IMR-90 (cell line): ENCODE measurements around the gene RNF213. TPM values are rescaled to one million over a fixed set of nuclear protein-coding genes. Genes with fewer than 3 reads are reported as not detected.

Experiments
- ATAC-seq: fragments of 200-7000 bp; cut with Tn5 transposase; 2 replicates; pipeline ENCODE4 v1.9.1; 2020; ENCODE audit warnings: low read depth, mild to moderate bottlenecking, moderate library complexity
- BruUV-seq: library from RNA; stranded (reverse); fragments of 400-500 nt; replicated peaks from 2 replicates; lab custom pipeline; 2021; lab: Mats Ljungman, UMichigan
- CTCF ChIA-PET: fragments of 300-600 bp; formaldehyde crosslinking; extraction: SDS; loops from one replicate; lab custom pipeline; 2021; ENCODE audit warnings: antibody characterized with exemption; lab: Yijun Ruan, JAX
- POLR2A ChIA-PET: fragments of 300-600 bp; sonication (Branson Sonifier 250); formaldehyde crosslinking; loops from one replicate; lab custom pipeline; 2022; ENCODE audit warnings: antibody characterized with exemption; ENCODE audit not compliant: unreplicated experiment; lab: Charles Lee
- DNase-seq: peaks from one replicate; pipeline ENCODE4 v3.0.0; 2013
- H2AFZ ChIP-seq: replicated peaks from 2 replicates; pipeline ENCODE3; 2013; ENCODE audit warnings: low read length, mild to moderate bottlenecking; ENCODE audit not compliant: poor library complexity
- H2AK5ac ChIP-seq: 2 replicates; pipeline ENCODE4 v1.6.1; 2013; ENCODE audit warnings: low read depth, low read length, inconsistent platforms
- H2AK9ac ChIP-seq: replicated peaks from 2 replicates; pipeline ENCODE3; 2013; ENCODE audit warnings: mild to moderate bottlenecking, low read depth, low read length, moderate library complexity; ENCODE audit not compliant: poor library complexity
- H2BK120ac ChIP-seq: 2 replicates; pipeline ENCODE4 v1.6.1; 2013; ENCODE audit warnings: low read depth, low read length, inconsistent platforms
- H2BK15ac ChIP-seq: 3 replicates; pipeline ENCODE4 v1.6.1; 2013; ENCODE audit warnings: low read depth, low read length, inconsistent platforms
- H2BK20ac ChIP-seq: 2 replicates; pipeline ENCODE4 v1.6.1; 2013; ENCODE audit warnings: low read depth, mild to moderate bottlenecking, inconsistent platforms, low read length, moderate library complexity
- H2BK5ac ChIP-seq: 2 replicates; pipeline ENCODE4 v1.6.1; 2013; ENCODE audit warnings: mild to moderate bottlenecking, low read depth, low read length, inconsistent platforms; ENCODE audit not compliant: poor library complexity, severe bottlenecking
- H3K14ac ChIP-seq: replicated peaks from 2 replicates; pipeline ENCODE4 v1.6.1; 2013; ENCODE audit warnings: low read depth, low read length, inconsistent platforms
- H3K18ac ChIP-seq: 2 replicates; pipeline ENCODE4 v1.6.1; 2013; ENCODE audit warnings: low read depth, low read length, control low read depth
- H3K23ac ChIP-seq: 2 replicates; pipeline ENCODE4 v1.6.1; 2013; ENCODE audit warnings: low read depth, low read length, inconsistent platforms
- H3K27ac ChIP-seq: 2 replicates; pipeline ENCODE4 v1.5.1; 2013; ENCODE audit warnings: mild to moderate bottlenecking, control low read depth, low read length; ENCODE audit not compliant: insufficient read depth
- H3K27me3 ChIP-seq: 2 replicates; pipeline ENCODE4 v1.6.1; 2013; ENCODE audit warnings: low read length; ENCODE audit not compliant: control insufficient read depth, insufficient read depth
- H3K36me3 ChIP-seq: 2 replicates; pipeline ENCODE4 v1.6.1; 2013; ENCODE audit warnings: low read length, mixed read lengths; ENCODE audit not compliant: control insufficient read depth, insufficient read depth
- H3K4ac ChIP-seq: 2 replicates; pipeline ENCODE4 v1.6.1; 2013; ENCODE audit warnings: low read depth, low read length, inconsistent platforms
- H3K4me1 ChIP-seq: 2 replicates; pipeline ENCODE4 v1.6.1; 2013; ENCODE audit warnings: low read length, mixed read lengths; ENCODE audit not compliant: control insufficient read depth, insufficient read depth
- H3K4me2 ChIP-seq: 2 replicates; pipeline ENCODE4 v1.6.1; 2013; ENCODE audit warnings: low read depth, mild to moderate bottlenecking, control low read depth, low read length, moderate library complexity
- H3K4me3 ChIP-seq: 2 replicates; pipeline ENCODE4 v1.5.1; 2013; ENCODE audit warnings: low read depth, mild to moderate bottlenecking, control low read depth, low read length, moderate library complexity; ENCODE audit not compliant: insufficient read depth
- H3K56ac ChIP-seq: 2 replicates; pipeline ENCODE4 v1.6.1; 2013; ENCODE audit warnings: low read length, inconsistent platforms; ENCODE audit not compliant: insufficient read depth; ENCODE audit errors: extremely low read depth
- H3K79me1 ChIP-seq, 2 experiments: 2 replicates each; pipeline ENCODE4 v1.6.1; 2013; ENCODE audit warnings: low read length in 2 of 2, inconsistent platforms in 1 of 2, low read depth in 1 of 2
- H3K9ac ChIP-seq: 2 replicates; pipeline ENCODE4 v1.6.1; 2013; ENCODE audit warnings: low read depth, low read length, control low read depth
- H3K9me1 ChIP-seq: 2 replicates; pipeline ENCODE4 v1.6.1; 2013; ENCODE audit warnings: low read length, inconsistent platforms; ENCODE audit not compliant: insufficient read depth
- H3K9me3 ChIP-seq: 2 replicates; pipeline ENCODE4 v1.6.1; 2013; ENCODE audit warnings: low read length; ENCODE audit not compliant: control insufficient read depth, insufficient read depth
- H4K20me1 ChIP-seq: 2 replicates; pipeline ENCODE4 v1.6.1; 2013; ENCODE audit warnings: low read length, inconsistent platforms; ENCODE audit not compliant: insufficient read depth
- H4K5ac ChIP-seq: 2 replicates; pipeline ENCODE4 v1.6.1; 2013; ENCODE audit warnings: mild to moderate bottlenecking, low read depth, low read length, control low read depth
- H4K8ac ChIP-seq, 2 experiments: 2 replicates each; pipeline ENCODE4 v1.6.1; 2013; ENCODE audit warnings: low read depth in 2 of 2, low read length in 2 of 2, control low read depth in 1 of 2, inconsistent platforms in 1 of 2
- H4K91ac ChIP-seq: 2 replicates; pipeline ENCODE4 v1.6.1; 2013; ENCODE audit warnings: low read depth, low read length, inconsistent platforms; ENCODE audit not compliant: insufficient read depth
- CEBPB ChIP-seq: IDR thresholded peaks from 2 replicates; pipeline ENCODE4 v1.6.1; 2012; ENCODE audit warnings: low read depth, low read length, improper control_type of control experiment
- CHD1 ChIP-seq: IDR thresholded peaks from 2 replicates; pipeline ENCODE4 v1.6.1; 2012; ENCODE audit warnings: low read depth, low read length, improper control_type of control experiment
- ELK1 ChIP-seq: fragments of 150-350 bp; IDR thresholded peaks from 2 replicates; pipeline ENCODE4 v1.6.1; 2016; ENCODE audit warnings: low read depth, mild to moderate bottlenecking, low read length, moderate library complexity, borderline replicate concordance
- MAFK ChIP-seq: IDR thresholded peaks from 2 replicates; pipeline ENCODE4 v1.6.1; 2012; ENCODE audit warnings: low read depth, low read length, improper control_type of control experiment
- MAZ ChIP-seq: IDR thresholded peaks from 2 replicates; pipeline ENCODE4 v1.6.1; 2012; ENCODE audit warnings: low read depth, mild to moderate bottlenecking, low read length, improper control_type of control experiment, moderate library complexity, borderline replicate concordance
- POLR2A ChIP-seq: IDR thresholded peaks from 2 replicates; pipeline ENCODE4 v1.6.1; 2012; ENCODE audit warnings: mild to moderate bottlenecking, low read depth, low read length
- RAD21 ChIP-seq: IDR thresholded peaks from 2 replicates; pipeline ENCODE4 v1.6.1; 2012; ENCODE audit warnings: low read length, improper control_type of control experiment
- RCOR1 ChIP-seq: IDR thresholded peaks from 2 replicates; pipeline ENCODE4 v1.6.1; 2012; ENCODE audit warnings: mild to moderate bottlenecking, low read length, improper control_type of control experiment; ENCODE audit not compliant: insufficient replicate concordance
- RFX5 ChIP-seq: IDR thresholded peaks from 2 replicates; pipeline ENCODE4 v1.8.0; 2012; ENCODE audit warnings: low read depth, mild to moderate bottlenecking, low read length, moderate library complexity
- USF2 ChIP-seq: fragments of 150-350 bp; IDR thresholded peaks from 2 replicates; pipeline ENCODE4 v1.6.1; 2017; ENCODE audit warnings: mild to moderate bottlenecking, antibody characterized with exemption, low read length, low read depth
- WGBS, 2 experiments: methylation state at CpG; one replicate each; pipeline versions ENCODE4 v1.1.5 to v1.1.7; 2013; ENCODE audit warnings: missing lambda C conversion rate in 2 of 2; ENCODE audit not compliant: insufficient read length in 1 of 2; ENCODE audit errors: extremely low coverage in 2 of 2; 5-methylcytosine and 5-hydroxymethylcytosine counted together
- dilution Hi-C: fragments of 300-500 bp; cut with HindIII; formaldehyde crosslinking; loops from one replicate; pipeline ENCODE4 v1.14.3; 2018; ENCODE audit warnings: low sequenced_read_pairs; ENCODE audit not compliant: unreplicated experiment
- in situ Hi-C: fragments of 300-500 bp; cut with MboI; formaldehyde crosslinking; loops from 3 replicates; pipeline ENCODE4 v1.14.3; 2019; ENCODE audit warnings: low sequenced_read_pairs, inconsistent platforms, mixed read lengths
- intact Hi-C: fragments of 100-400 bp; cut with micrococcal nuclease; formaldehyde crosslinking; loops from 2 replicates; pipeline ENCODE4 v1.10.0; 2022
- polyA plus RNA-seq, 3 experiments: library from polyadenylated mRNA; depleted of rRNA; stranded (reverse); fragments of >200 nt; gene quantifications; 2 replicates each; pipeline ENCODE4 v1.2.3, GENCODE V29; 2012; ENCODE audit warnings: low replicate concordance in 1 of 3
- total RNA-seq: library from RNA; depleted of rRNA; stranded (reverse); fragments of >200 nt; gene quantifications from 2 replicates; pipeline ENCODE4 v1.2.3, GENCODE V29; 2012

RNF213 gene
- total and polyA plus RNA-seq, 2 of the 4 experiments (the other 2 are of a cell fraction) = 23.4 to 36.0 TPM

GRCh38 chr17:80346498-80347275 lies 86.0 kb downstream of the RNF213 start:
- no peak overlapping the region for H3K4me2 ChIP-seq
- H3K4me1 ChIP-seq = no peaks in the 10 kb centered on the region
- no peak overlapping the region for H3K56ac ChIP-seq
- no peak overlapping the region for H3K27ac ChIP-seq
- no peak overlapping the region for H4K8ac ChIP-seq
- H3K18ac ChIP-seq = no peak overlapping the region
- in situ Hi-C loops (no loop called here), dilution Hi-C loops (no loop called here), intact Hi-C loops (no loop called here)
- no peak overlapping the region for H2BK120ac ChIP-seq
- no peak overlapping the region for H4K5ac ChIP-seq
- H2BK5ac ChIP-seq = no peak overlapping the region
- POLR2A ChIA-PET = no interaction called here
- peaks cover 21% of the 10 kb centered on the region for H3K9me1 ChIP-seq
- BruUV-seq = no TSS peak
- no peak overlapping the region for H2BK15ac ChIP-seq
- DNase-seq (no peak), ATAC-seq (no peak)
- no peak overlapping the region for H2AFZ ChIP-seq
- H3K4ac ChIP-seq = no peak overlapping the region
- CTCF ChIA-PET = no interaction called here
- no peaks in the 10 kb centered on the region; the same call in none of the 2 replicates for H4K20me1 ChIP-seq
- H3K4me3 ChIP-seq = no peak overlapping the region
- no peak overlapping the region for H2BK20ac ChIP-seq
- H3K79me1 ChIP-seq = peaks cover 8 to 16% of the 10 kb centered on the region in 2 experiments; a peak in 3 of 4 replicates
- H2AK5ac ChIP-seq = no peak overlapping the region
- peaks cover 80% of the 10 kb centered on the region for H3K36me3 ChIP-seq
- WGBS, 2 experiments = 98% methylated on average over 23 of the region's 38 CpGs; no CpG with 5 or more reads in 1 of the 2 experiments
- H4K91ac ChIP-seq = no peak overlapping the region
- H3K9me3 ChIP-seq = no peaks in the 10 kb centered on the region
- H3K9ac ChIP-seq = no peak overlapping the region
- no peak for TF ChIP-seq MAFK
- TF ChIP-seq CHD1 = no peak
- TF ChIP-seq USF2 = no peak
- no peak for TF ChIP-seq CEBPB
- TF ChIP-seq RAD21 = no peak
- no peak for TF ChIP-seq RFX5
- TF ChIP-seq RCOR1 = no peak
- no peak for TF ChIP-seq ELK1
- TF ChIP-seq MAZ = no peak
- TF ChIP-seq POLR2A = no peak
- peak overlapping the region; percentile 80 for H2AK9ac ChIP-seq
- H3K14ac ChIP-seq = no peak overlapping the region
- H3K27me3 ChIP-seq = no peaks in the 10 kb centered on the region
- no peak overlapping the region for H3K23ac ChIP-seq
